Left ventricle myocardium inferior (tissue), 1 donor: Measurements from ENCODE around the gene BCL3. TPM values are rescaled to one million over a fixed set of nuclear protein-coding genes. Genes with fewer than 3 reads are reported as not detected.

Source experiments
- DNase-seq: peaks from one replicate; pipeline ENCODE4 v3.0.0-alpha.2; 2020
- H3K27ac ChIP-seq: fragments of 200-600 bp; replicated peaks from 2 replicates; pipeline ENCODE4 v1.8.0; 2021
- H3K27me3 ChIP-seq: fragments of 200-600 bp; 2 replicates; pipeline ENCODE4 v1.8.0; 2021; ENCODE audit warnings: low read depth
- H3K36me3 ChIP-seq: fragments of 200-600 bp; 2 replicates; pipeline ENCODE4 v1.8.0; 2021
- H3K4me1 ChIP-seq: fragments of 200-600 bp; 2 replicates; pipeline ENCODE4 v1.8.0; 2021
- H3K4me3 ChIP-seq: fragments of 200-600 bp; 2 replicates; pipeline ENCODE4 v1.8.0; 2021; ENCODE audit warnings: mild to moderate bottlenecking, moderate library complexity
- H3K9me3 ChIP-seq: fragments of 200-600 bp; replicated peaks from 2 replicates; pipeline ENCODE4 v1.8.0; 2021
- intact Hi-C: fragments of 100-400 bp; cut with micrococcal nuclease; formaldehyde crosslinking; loops from one replicate; pipeline ENCODE4 v1.11.0; 2022
- microRNA-seq: library from miRNA; unstranded; fragments of <30 nt; microRNA quantifications from one replicate; pipeline ENCODE4 v1.2.0, GENCODE V29; 2020
- total RNA-seq: library from RNA; stranded (reverse); fragmentation: NEBNext Ultra II Directional; extraction: Animal tissue kit (Norgen Biotek cat#: 25700); gene quantifications from one replicate; pipeline ENCODE4 v1.2.1, GENCODE V29; 2021
- TF ChIP-seq, protein P1 (sequence below): fragments of 200-600 bp; IDR thresholded peaks from 2 replicates; pipeline ENCODE4 v1.8.0; 2021; ENCODE audit warnings: antibody characterized with exemption, mild to moderate bottlenecking, borderline replicate concordance
- donor health status: DM: no; HTN: yes; CAD: no; lungs with severe emphysema.

Gene BCL3
- total RNA-seq, 1 donor from 2014 or later: 15.0 TPM

DNA sequence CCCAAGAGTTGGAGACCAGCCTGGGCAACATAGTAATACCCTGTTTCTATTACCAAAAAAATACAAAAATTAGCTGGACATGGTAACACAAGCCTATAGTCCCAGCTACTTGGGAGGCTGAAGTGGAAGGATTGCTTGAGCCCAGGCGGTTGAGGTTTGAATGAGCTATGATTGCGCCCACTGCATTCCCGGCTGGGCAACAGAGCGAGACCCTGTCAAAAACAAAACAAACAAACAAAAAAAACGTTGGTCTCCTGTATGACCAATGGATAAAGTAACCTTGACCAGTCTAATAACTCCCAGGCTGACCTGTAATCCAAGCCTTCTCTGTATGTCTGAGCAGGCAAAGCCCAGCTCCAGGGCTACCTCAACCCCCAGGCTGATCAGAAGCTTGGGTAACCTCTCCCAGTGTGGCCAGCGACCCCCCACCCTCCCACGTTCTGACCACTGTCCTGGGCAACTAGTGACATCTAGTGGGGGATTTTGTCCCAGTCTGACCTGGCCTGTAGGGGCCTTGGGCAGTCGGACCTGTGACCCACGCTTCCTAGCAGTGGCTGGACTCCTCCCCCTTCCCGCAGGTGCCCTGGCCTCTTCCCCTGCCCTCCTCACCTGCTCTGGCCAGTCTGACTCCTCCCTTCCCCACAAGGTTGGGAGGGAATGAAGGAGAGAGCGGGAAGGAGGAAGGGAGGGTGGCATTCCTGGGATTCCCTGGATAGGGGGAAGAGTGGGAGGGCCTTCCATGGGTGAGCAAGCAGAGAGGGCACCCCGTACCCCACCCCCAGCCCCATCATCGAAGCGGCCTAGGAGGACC lies 59.3 kb downstream of the BCL3 start:
- DNase-seq: no peak
- intact Hi-C loops: no loop called here
- Histone ChIP-seq H3K27me3 (no peaks in the 10 kb centered on the region), H3K4me1 (peaks cover 45% of the 10 kb centered on the region), H3K36me3 (peaks cover 18% of the 10 kb centered on the region), H3K9me3 (no peaks in the 10 kb centered on the region), H3K27ac (peak overlapping the region; percentile 92), H3K4me3 (peak overlapping the region; percentile 86)
- TF ChIP-seq, protein P1, sequence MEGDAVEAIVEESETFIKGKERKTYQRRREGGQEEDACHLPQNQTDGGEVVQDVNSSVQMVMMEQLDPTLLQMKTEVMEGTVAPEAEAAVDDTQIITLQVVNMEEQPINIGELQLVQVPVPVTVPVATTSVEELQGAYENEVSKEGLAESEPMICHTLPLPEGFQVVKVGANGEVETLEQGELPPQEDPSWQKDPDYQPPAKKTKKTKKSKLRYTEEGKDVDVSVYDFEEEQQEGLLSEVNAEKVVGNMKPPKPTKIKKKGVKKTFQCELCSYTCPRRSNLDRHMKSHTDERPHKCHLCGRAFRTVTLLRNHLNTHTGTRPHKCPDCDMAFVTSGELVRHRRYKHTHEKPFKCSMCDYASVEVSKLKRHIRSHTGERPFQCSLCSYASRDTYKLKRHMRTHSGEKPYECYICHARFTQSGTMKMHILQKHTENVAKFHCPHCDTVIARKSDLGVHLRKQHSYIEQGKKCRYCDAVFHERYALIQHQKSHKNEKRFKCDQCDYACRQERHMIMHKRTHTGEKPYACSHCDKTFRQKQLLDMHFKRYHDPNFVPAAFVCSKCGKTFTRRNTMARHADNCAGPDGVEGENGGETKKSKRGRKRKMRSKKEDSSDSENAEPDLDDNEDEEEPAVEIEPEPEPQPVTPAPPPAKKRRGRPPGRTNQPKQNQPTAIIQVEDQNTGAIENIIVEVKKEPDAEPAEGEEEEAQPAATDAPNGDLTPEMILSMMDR: peak; percentile 68

DNA sequence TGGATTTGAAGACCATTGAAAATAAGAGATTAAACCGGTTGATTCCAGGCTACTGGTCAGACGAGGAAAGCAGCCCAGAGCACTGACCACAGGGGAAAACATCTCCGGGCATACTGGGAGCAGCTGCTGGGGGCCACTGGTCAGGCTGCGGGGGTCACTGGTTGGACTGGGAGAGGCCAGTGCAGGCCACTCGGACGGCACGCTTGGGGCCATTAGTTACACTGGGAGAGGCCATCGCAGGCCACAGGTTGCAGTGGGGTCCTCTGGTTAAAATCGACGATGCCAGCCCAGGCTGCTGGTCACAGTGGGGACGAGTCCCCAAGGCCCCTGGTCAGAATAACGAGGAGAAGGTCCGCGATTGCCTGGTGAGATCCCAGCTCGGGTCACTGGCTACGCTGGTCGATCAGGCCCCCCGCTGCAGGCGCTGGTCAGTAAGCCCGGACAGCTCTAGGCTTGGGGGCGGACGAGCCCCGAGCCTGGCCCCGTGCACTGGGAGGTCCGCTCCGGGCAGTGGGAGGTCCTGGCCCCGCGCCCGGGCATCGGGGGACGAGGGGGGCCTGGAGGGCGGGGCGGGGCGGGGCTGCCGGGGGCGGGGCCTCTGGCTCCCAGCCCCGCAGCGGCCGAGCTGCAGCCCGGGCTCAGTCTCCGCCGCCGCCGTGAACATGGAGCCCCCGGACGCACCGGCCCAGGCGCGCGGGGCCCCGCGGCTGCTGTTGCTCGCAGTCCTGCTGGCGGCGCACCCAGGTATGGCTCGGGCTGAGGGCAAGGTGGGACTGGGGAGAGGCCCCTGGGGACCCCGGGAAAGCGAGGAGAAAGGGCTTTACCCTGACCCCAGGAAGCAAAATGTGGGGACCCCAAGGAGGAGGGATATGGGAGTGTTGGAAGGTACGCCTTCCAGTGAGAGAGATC lies 60.2 kb downstream of the BCL3 start, which contains the start of gene BCAM:
BCAM (plus strand) TSS at position 641 of the 909 bp plus-strand sequence; CDS start at position 663, 22 bp downstream.
- peak; percentile 86 for DNase-seq
- peak within 1 kb of the TSS; percentile 92 for H3K27ac ChIP-seq
- no peaks in the 10 kb centered on the region for H3K27me3 ChIP-seq
- intact Hi-C loops: no loop called here
- H3K4me1 ChIP-seq: peaks cover 45% of the 10 kb centered on the region
- H3K9me3 ChIP-seq: no peaks in the 10 kb centered on the region
- peaks cover 27% of the 10 kb centered on the region for H3K36me3 ChIP-seq
- TF ChIP-seq, protein P1: no peak
- H3K4me3 ChIP-seq: peak within 1 kb of the TSS; percentile 86

Small RNA genes lying within 50 kb of the gene (microRNA-seq; reads per million reads assigned to microRNA genes)
- gene MIR8085: not detected

Other genes with a start within 250 kb of the BCL3 start
- gene ZNF180, start 248.2 kb upstream of the BCL3 start, total RNA-seq: 4.8 TPM
- gene CEACAM20, start 219.0 kb upstream of the BCL3 start, total RNA-seq: not detected
- not detected for gene IGSF23, start 135.1 kb upstream of the BCL3 start, total RNA-seq
- gene PVR, start 104.8 kb upstream of the BCL3 start, total RNA-seq: 33.5 TPM
- 2.2 TPM for gene CEACAM19, start 77.2 kb upstream of the BCL3 start, total RNA-seq
- not detected for gene CEACAM16, start 49.6 kb upstream of the BCL3 start, total RNA-seq
- not detected for gene CBLC, start 29.2 kb downstream of the BCL3 start, total RNA-seq
- 91.9 TPM for gene BCAM, start 60.4 kb downstream of the BCL3 start, total RNA-seq
- 40.7 TPM for gene NECTIN2, start 97.6 kb downstream of the BCL3 start, total RNA-seq
- 47.3 TPM for gene TOMM40, start 142.5 kb downstream of the BCL3 start, total RNA-seq
- gene APOE, start 157.1 kb downstream of the BCL3 start, total RNA-seq: 24.1 TPM
- gene APOC1, start 165.9 kb downstream of the BCL3 start, total RNA-seq: 0.85 TPM
- not detected for gene APOC4, start 193.5 kb downstream of the BCL3 start, total RNA-seq
- not detected for gene APOC2, start 197.3 kb downstream of the BCL3 start, total RNA-seq
- gene CLPTM1, start 206.7 kb downstream of the BCL3 start, total RNA-seq: 89.3 TPM